ENCODE data around the gene NKX6-1.

- TF ChIP-seq, protein P1, sequence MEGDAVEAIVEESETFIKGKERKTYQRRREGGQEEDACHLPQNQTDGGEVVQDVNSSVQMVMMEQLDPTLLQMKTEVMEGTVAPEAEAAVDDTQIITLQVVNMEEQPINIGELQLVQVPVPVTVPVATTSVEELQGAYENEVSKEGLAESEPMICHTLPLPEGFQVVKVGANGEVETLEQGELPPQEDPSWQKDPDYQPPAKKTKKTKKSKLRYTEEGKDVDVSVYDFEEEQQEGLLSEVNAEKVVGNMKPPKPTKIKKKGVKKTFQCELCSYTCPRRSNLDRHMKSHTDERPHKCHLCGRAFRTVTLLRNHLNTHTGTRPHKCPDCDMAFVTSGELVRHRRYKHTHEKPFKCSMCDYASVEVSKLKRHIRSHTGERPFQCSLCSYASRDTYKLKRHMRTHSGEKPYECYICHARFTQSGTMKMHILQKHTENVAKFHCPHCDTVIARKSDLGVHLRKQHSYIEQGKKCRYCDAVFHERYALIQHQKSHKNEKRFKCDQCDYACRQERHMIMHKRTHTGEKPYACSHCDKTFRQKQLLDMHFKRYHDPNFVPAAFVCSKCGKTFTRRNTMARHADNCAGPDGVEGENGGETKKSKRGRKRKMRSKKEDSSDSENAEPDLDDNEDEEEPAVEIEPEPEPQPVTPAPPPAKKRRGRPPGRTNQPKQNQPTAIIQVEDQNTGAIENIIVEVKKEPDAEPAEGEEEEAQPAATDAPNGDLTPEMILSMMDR (conservative IDR thresholded peaks at IDR 0.05) = no peak
- TF ChIP-seq ZFX (IDR thresholded peaks at IDR 0.05) = no peak
Observed at GRCh38 chr4:84495794-84496261, 3.3 kb downstream of the NKX6-1 start.

Data from C4-2B (cell line).